Upper lobe of left lung (tissue), 4 donors: ENCODE results near the gene TGOLN2.

Experiments used
- CTCF ChIP-seq, 6 experiments: fragments of 450-650 bp in 4 of 6; fragments of 200-600 bp in 2 of 6; sonication (generic) in 2 of 6; IDR thresholded peaks; one replicate each; pipeline ENCODE4 v1.5.1; 2016 to 2019; ENCODE audit warnings: antibody characterized with exemption in 6 of 6
- EP300 ChIP-seq, 4 donors: sonication (generic); formaldehyde crosslinking; IDR thresholded peaks; one replicate each; pipeline ENCODE4 v1.5.1; 2017; ENCODE audit warnings: antibody characterized with exemption in 4 of 4, control low read depth in 2 of 4

GRCh38 chr2:85278361-85278760, 49.4 kb downstream of the TGOLN2 start:
- TF ChIP-seq CTCF (IDR thresholded peaks at IDR 0.05) (no peak), EP300 (IDR thresholded peaks at IDR 0.05) (no peak)
